ENCODE data around the gene CCDC34. TPM values are rescaled to one million over a fixed set of nuclear protein-coding genes. Genes with fewer than 3 reads are reported as not detected.

CCDC34 gene
- total RNA-seq, 1 donor from 2014 or later: 1.6 TPM

DNA sequence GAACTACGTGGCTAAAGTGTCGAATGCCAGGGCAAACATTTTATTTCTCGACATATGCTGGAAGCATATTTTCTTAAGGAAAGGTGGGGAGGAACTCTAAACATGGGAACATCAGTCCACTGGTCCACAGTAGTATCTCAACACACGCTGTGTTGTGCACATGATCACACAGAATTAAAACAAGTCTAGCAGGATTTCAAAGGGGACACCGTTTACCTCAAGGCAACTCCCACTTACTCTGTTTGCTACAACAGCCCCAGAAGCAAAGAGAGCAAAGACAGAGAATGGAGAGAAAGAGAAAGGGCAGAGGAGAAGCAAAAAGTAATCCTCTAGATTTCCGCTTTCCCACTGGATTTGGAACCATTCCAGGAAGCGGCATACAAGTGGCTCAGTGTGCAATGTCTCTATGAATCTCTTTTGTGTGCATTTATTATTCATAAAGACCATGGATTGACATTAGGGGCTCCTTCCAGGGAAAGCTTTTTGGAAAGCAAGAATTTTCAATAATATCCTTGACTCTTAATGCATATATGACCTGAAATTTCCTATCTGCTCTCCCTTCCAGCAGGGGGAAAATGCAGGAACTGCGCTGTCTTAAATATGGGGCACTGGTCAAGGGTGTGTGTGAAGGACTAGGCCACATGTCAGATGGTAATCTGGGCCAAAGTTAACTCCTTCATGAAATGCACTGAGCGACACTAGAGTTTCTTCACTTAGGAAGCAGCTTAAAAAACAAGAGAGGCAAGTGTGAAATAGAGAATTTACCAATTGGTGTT lies 34.8 kb upstream of the CCDC34 start:
- intact Hi-C loops (cut with DNase I): no loop called here
- Histone ChIP-seq H3K9me3 (no peaks in the 10 kb centered on the region), H3K27ac (no peak overlapping the region), H3K27me3 (no peaks in the 10 kb centered on the region), H3K4me3 (no peak overlapping the region), H3K36me3 (no peaks in the 10 kb centered on the region), H3K4me1 (peaks cover 7% of the 10 kb centered on the region)
- DNase-seq (no peak), ATAC-seq (no peak)
- no peak for TF ChIP-seq CTCF (IDR thresholded peaks at IDR 0.05)

DNA sequence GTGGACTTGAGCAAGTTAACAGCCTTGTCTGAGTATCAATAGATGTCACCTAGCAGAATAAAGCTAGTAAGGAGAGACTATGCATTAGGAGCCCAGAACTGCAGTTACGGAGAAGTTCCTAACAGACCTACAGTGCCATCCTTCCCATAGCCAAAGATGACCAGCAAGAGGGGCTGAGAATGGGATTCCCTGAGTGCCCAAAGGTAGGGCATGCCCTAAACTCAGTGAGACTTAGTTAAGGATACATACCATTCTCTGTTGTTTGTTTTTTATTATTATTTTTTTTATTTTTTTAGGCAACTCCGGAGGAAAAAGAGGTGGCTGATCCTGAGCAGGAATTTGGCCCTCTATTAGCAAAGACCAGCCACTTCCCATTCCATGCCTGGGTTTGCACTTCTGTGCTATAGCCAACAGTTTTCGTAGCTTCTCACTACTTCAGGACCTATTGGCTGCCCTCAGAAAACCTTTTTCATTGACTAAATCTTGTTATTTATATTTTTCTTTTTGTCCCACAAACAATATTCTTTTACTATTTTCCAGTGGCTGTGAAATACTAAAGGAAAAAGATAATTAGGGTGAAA lies 33.3 kb upstream of the CCDC34 start:
- no peak overlapping the region for H3K4me3 ChIP-seq
- no peak for TF ChIP-seq CTCF (IDR thresholded peaks at IDR 0.05)

GRCh38 chr11:27395556-27396258 lies 32.7 kb upstream of the CCDC34 start:
- ATAC-seq: peak; percentile 78
- Histone ChIP-seq H3K4me1 (peaks cover 7% of the 10 kb centered on the region), H3K4me3 (no peak overlapping the region), H3K9me3 (no peaks in the 10 kb centered on the region), H3K27me3 (no peaks in the 10 kb centered on the region), H3K36me3 (no peaks in the 10 kb centered on the region), H3K27ac (no peak overlapping the region)
- no peak for DNase-seq
- TF ChIP-seq CTCF (IDR thresholded peaks at IDR 0.05): no peak
- intact Hi-C loops (cut with DNase I): no loop called here

More for the DNA sequence above, 33.3 kb upstream of the CCDC34 start:
- Histone ChIP-seq H3K27me3 (no peaks in the 10 kb centered on the region), H3K4me1 (peaks cover 7% of the 10 kb centered on the region), H3K36me3 (no peaks in the 10 kb centered on the region), H3K27ac (no peak overlapping the region), H3K9me3 (no peaks in the 10 kb centered on the region)
- ATAC-seq (no peak), DNase-seq (no peak)
- intact Hi-C loops (cut with DNase I): no loop called here

GRCh38 chr11:27394781-27395228 lies 31.8 kb upstream of the CCDC34 start:
- DNase-seq (no peak), ATAC-seq (no peak)
- H3K4me1 ChIP-seq: peaks cover 7% of the 10 kb centered on the region
- no peaks in the 10 kb centered on the region for H3K9me3 ChIP-seq
- no peak overlapping the region for H3K27ac ChIP-seq
- no peaks in the 10 kb centered on the region for H3K27me3 ChIP-seq
- H3K4me3 ChIP-seq: no peak overlapping the region
- intact Hi-C loops (cut with DNase I): no loop called here
- no peak for TF ChIP-seq CTCF (IDR thresholded peaks at IDR 0.05)
- H3K36me3 ChIP-seq: no peaks in the 10 kb centered on the region

GRCh38 chr11:27392278-27393114 lies 29.5 kb upstream of the CCDC34 start:
- ATAC-seq: peak; percentile 16

More at GRCh38 chr11:27392278-27393114, 29.5 kb upstream of the CCDC34 start:
- Histone ChIP-seq H3K4me3 (no peak overlapping the region), H3K27me3 (no peaks in the 10 kb centered on the region), H3K9me3 (no peaks in the 10 kb centered on the region), H3K27ac (no peak overlapping the region), H3K4me1 (peaks cover 7% of the 10 kb centered on the region), H3K36me3 (no peaks in the 10 kb centered on the region)
- TF ChIP-seq CTCF (IDR thresholded peaks at IDR 0.05): no peak
- DNase-seq: no peak
- intact Hi-C loops (cut with DNase I): no loop called here

All from upper lobe of right lung (tissue), 1 donor.